IPS DF 19.7 (cell line): ENCODE results near the gene DYNLL1.
"Not testable (repeated sequence)": the region's sequence is repeated elsewhere in the genome, so short reads cannot be mapped to it uniquely, and the experiment has no call there.

Source experiments
- DNase-seq: peaks from one replicate; pipeline ENCODE4 v3.0.0-alpha.2; 2013; ENCODE audit warnings: low read depth, low spot score

The DYNLL1 gene

GRCh38 chr12:120515496-120515895 is 19.6 kb downstream of the DYNLL1 start:
- DNase-seq: no peak

GRCh38 chr12:120519324-120519723 is 23.4 kb downstream of the DYNLL1 start:
- not testable (repeated sequence) for DNase-seq

DNA sequence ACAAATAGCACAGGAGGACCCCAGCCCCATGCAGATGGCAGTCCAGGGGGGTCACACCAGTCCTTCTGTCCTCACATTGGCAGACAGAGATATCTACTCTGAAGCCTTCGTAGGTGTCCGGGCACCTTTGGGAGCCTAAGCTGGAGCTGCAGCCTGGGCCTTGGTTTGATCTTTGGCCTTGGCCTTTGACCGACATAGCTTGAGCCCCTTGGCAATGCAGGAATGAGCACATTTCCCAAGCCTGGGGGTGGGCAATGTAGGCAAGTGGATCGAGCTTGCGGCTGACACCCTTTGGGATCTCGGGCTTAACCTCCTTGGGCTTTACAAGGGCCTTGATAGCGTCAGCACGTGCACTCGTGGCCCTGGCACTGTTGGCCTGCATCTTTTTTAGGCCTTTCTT is 26.7 kb downstream of the DYNLL1 start:
- DNase-seq: no peak

GRCh38 chr12:120528861-120529525 is 33.1 kb downstream of the DYNLL1 start, which contains the start of gene COQ5:
Gene COQ5 (minus strand): TSS chr12:120529158. CDS start chr12:120529141, 17 bp downstream.
- DNase-seq: peak; percentile 67

- no peak for DNase-seq
Observed at GRCh38 chr12:120529641-120530417, 33.9 kb downstream of the DYNLL1 start.

DNA sequence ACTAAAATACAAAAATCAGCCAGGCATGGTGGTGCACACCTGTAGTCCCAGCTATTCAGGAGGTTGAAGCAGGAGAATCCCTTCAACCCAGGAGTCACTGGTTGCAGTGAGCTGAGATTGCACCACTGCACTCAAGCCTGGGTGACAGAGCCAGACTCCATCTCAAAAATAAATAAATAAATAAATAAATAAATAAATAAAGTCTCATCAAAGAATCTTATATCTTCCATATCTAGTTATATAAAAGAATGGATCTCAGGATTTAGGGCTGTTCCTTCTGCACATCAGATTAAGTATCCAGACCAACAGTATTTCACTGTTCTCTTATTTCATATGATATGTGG is 34.5 kb downstream of the DYNLL1 start:
- not testable (repeated sequence) for DNase-seq

- DNase-seq: no peak
Observed at GRCh38 chr12:120532701-120533238, 36.9 kb downstream of the DYNLL1 start.

DNA sequence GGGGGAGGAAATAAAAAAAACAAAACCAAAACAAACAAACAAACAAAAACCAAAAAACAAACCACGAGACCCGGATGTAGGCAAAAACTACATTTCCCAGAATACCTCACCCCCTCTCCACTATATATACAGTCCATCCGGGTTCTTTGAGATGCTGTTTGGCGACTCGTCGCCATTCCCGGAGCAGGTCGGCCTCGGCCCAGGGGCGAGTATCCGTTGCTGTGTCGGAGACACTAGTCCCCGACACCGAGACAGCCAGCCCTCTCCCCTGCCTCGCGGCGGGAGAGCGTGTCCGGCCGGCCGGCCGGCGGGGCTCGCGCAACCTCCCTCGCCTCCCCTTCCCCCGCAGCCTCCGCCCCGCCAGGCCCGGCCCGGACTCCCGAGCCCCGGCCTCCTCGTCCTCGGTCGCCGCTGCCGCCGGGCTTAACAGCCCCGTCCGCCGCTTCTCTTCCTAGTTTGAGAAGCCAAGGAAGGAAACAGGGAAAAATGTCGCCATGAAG is 38.3 kb downstream of the DYNLL1 start, which contains the start of gene RNF10:
Gene RNF10 (plus strand): TSS at position 154 of the 500 bp plus-strand sequence. CDS start 456 bp downstream, outside the sequence.
- DNase-seq: peak; percentile 82

GRCh38 chr12:120534703-120535655 is 39.1 kb downstream of the DYNLL1 start:
- DNase-seq: no peak

GRCh38 chr12:120536064-120536791 is 40.3 kb downstream of the DYNLL1 start:
- no peak for DNase-seq

DNA sequence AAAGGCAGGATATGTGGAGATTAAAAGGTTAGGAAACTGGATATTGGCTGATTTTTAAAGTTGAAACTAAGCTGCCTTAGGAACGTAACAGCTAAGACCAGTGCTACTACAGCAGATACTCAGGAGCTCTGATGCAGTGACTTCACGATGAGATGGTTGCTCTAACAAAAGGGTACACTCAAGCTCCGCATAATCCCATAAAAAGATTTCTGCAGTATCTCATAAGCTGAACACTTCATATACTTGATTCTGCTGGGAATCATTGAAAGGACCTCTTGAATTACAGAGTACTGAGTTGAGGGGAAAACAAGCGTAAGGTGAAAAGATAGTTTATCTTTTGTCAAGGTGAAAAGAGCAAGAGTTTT is 41.9 kb downstream of the DYNLL1 start:
- no peak for DNase-seq

- no peak for DNase-seq
Observed at GRCh38 chr12:120538281-120539156, 42.6 kb downstream of the DYNLL1 start.

GRCh38 chr12:120539303-120539702 is 43.4 kb downstream of the DYNLL1 start:
- no peak for DNase-seq

DNA sequence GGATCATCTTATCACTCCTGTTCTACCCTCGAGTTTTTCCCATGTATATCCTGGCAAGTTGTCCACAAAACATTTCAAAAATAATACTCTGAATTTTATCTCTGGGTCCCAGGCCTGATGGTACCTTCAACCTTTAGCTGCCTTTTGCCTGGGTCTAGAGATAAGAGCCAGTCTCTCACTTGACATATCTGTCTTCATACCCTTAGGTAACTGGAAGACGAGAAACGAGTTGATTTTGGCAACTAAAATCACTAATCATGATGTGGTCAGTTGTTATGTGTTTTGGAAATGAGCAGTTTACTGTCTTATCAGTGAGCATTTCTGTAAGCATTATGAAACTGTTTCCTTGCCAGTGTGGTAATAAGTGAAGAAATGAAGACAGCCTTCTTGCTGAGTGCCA is 44.5 kb downstream of the DYNLL1 start:
- no peak for DNase-seq

- DNase-seq: no peak
Observed at GRCh38 chr12:120542166-120542565, 46.3 kb downstream of the DYNLL1 start.

- no peak for DNase-seq
Observed at GRCh38 chr12:120544691-120545090, 48.8 kb downstream of the DYNLL1 start.

DNA sequence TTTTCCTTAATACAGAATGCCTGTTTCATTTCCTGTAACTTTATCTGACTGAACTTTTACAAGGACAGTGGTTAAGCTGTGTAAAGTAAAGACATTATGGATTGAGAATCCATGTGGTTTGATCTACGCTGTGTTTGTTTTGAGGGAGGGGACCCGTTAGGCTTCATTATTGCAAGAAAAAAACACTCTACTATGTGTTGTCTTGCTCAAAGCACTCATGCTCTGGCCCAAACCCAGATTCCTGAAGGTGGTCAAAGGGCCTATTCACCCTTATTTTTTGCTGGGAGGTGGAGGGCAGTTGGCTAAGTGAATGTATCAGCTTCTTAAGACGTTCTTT is 50.1 kb downstream of the DYNLL1 start:
- DNase-seq: no peak
